ENCODE results near the gene TMEM52. TPM values are rescaled to one million over a fixed set of nuclear protein-coding genes. Genes with fewer than 3 reads are reported as not detected.

Gene TMEM52
- total and polyA plus RNA-seq, 2 of the 13 experiments (the other 11 are each of a cell fraction or from before 2014, with no cell fraction given), result 13.2 to 18.7 TPM

- TF ChIP-seq ZNF512 (CRISPR knock-in tag; IDR thresholded peaks at IDR 0.05) (no peak), ZBTB2 (CRISPR knock-in tag; IDR thresholded peaks at IDR 0.05; ENCODE audit: low read depth) (no peak), FOXA3 (CRISPR knock-in tag; IDR thresholded peaks at IDR 0.05) (peak; percentile 47), CENPBD1 (CRISPR knock-in tag; IDR thresholded peaks at IDR 0.05; ENCODE audit: borderline replicate concordance, low read depth) (no peak), SUZ12 (IDR thresholded peaks at IDR 0.05; ENCODE audit: low read depth, low read length) (no peak), FOXM1 (CRISPR knock-in tag; IDR thresholded peaks at IDR 0.05) (no peak), SCMH1 (CRISPR knock-in tag; IDR thresholded peaks at IDR 0.05; ENCODE audit: borderline replicate concordance) (no peak), ZNF792 (CRISPR knock-in tag; IDR thresholded peaks at IDR 0.05) (peak; percentile 84; the same call in 1 of the 2 replicates), CHD4 (IDR thresholded peaks at IDR 0.05; ENCODE audit: borderline replicate concordance, low read length) (no peak), ZSCAN31 (CRISPR knock-in tag; IDR thresholded peaks at IDR 0.05; ENCODE audit: low read depth) (peak; percentile 84), ZNF20 (CRISPR knock-in tag; IDR thresholded peaks at IDR 0.05) (no peak), NFKB2 (CRISPR knock-in tag; IDR thresholded peaks at IDR 0.05; ENCODE audit: borderline replicate concordance) (peak; percentile 77; the same call in 1 of the 2 replicates), GZF1 (CRISPR knock-in tag; IDR thresholded peaks at IDR 0.05) (no peak), TMF1 (CRISPR knock-in tag; IDR thresholded peaks at IDR 0.05; ENCODE audit: low read depth) (no peak; the same call in 1 of the 2 replicates)
- TF ChIP-seq, protein P1, sequence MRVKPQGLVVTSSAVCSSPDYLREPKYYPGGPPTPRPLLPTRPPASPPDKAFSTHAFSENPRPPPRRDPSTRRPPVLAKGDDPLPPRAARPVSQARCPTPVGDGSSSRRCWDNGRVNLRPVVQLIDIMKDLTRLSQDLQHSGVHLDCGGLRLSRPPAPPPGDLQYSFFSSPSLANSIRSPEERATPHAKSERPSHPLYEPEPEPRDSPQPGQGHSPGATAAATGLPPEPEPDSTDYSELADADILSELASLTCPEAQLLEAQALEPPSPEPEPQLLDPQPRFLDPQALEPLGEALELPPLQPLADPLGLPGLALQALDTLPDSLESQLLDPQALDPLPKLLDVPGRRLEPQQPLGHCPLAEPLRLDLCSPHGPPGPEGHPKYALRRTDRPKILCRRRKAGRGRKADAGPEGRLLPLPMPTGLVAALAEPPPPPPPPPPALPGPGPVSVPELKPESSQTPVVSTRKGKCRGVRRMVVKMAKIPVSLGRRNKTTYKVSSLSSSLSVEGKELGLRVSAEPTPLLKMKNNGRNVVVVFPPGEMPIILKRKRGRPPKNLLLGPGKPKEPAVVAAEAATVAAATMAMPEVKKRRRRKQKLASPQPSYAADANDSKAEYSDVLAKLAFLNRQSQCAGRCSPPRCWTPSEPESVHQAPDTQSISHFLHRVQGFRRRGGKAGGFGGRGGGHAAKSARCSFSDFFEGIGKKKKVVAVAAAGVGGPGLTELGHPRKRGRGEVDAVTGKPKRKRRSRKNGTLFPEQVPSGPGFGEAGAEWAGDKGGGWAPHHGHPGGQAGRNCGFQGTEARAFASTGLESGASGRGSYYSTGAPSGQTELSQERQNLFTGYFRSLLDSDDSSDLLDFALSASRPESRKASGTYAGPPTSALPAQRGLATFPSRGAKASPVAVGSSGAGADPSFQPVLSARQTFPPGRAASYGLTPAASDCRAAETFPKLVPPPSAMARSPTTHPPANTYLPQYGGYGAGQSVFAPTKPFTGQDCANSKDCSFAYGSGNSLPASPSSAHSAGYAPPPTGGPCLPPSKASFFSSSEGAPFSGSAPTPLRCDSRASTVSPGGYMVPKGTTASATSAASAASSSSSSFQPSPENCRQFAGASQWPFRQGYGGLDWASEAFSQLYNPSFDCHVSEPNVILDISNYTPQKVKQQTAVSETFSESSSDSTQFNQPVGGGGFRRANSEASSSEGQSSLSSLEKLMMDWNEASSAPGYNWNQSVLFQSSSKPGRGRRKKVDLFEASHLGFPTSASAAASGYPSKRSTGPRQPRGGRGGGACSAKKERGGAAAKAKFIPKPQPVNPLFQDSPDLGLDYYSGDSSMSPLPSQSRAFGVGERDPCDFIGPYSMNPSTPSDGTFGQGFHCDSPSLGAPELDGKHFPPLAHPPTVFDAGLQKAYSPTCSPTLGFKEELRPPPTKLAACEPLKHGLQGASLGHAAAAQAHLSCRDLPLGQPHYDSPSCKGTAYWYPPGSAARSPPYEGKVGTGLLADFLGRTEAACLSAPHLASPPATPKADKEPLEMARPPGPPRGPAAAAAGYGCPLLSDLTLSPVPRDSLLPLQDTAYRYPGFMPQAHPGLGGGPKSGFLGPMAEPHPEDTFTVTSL (CRISPR knock-in tag; IDR thresholded peaks at IDR 0.05; ENCODE audit: borderline replicate concordance), result no peak; the same call in 1 of the 2 replicates
Observed at GRCh38 chr1:1942753-1943656, 23.9 kb upstream of the TMEM52 start (continued).
